SK-N-MC (cell line): Measurements from ENCODE around the gene HMCES.
"Not testable (repeated sequence)": the region's sequence is repeated elsewhere in the genome, so short reads cannot be mapped to it uniquely, and the experiment has no call there.

Source experiments
- DNase-seq: peaks from one replicate; pipeline ENCODE4 v3.0.0-alpha.2; 2011; ENCODE audit warnings: low read depth, low spot score
- H3K27ac ChIP-seq: fragments of 200-600 bp; sonication (generic); 2 replicates; pipeline ENCODE4 v1.5.1; 2016; ENCODE audit warnings: mixed run types
- H3K36me3 ChIP-seq: fragments of 200-600 bp; sonication (generic); 2 replicates; pipeline ENCODE4 v1.6.1; 2017; ENCODE audit warnings: antibody characterized with exemption, low read length, mixed read lengths; ENCODE audit not compliant: insufficient read depth
- H3K4me3 ChIP-seq: fragments of 200-600 bp; sonication (generic); 2 replicates; pipeline ENCODE4 v1.5.1; 2016
- H3K9ac ChIP-seq: fragments of 200-600 bp; sonication (generic); 2 replicates; pipeline ENCODE4 v1.8.0; 2017; ENCODE audit warnings: mixed run types, mixed read lengths; ENCODE audit not compliant: insufficient read length
- H3K9me3 ChIP-seq: fragments of 200-600 bp; sonication (generic); 2 replicates; pipeline ENCODE4 v1.6.1; 2017; ENCODE audit warnings: low read depth, mild to moderate bottlenecking, antibody characterized with exemption, low read length, moderate library complexity, mixed read lengths
- EZH2 ChIP-seq: fragments of 200-600 bp; sonication (generic); IDR thresholded peaks from one replicate; pipeline ENCODE4 v1.6.1; 2017; ENCODE audit warnings: antibody characterized with exemption
- FOXP2 ChIP-seq: optimal IDR thresholded peaks from 2 replicates; pipeline ENCODE3; 2011; ENCODE audit warnings: mild to moderate bottlenecking, moderate library complexity; ENCODE audit not compliant: insufficient read depth; ENCODE audit errors: extremely low read length, control extremely low read depth
- POLR2AphosphoS5 ChIP-seq: IDR thresholded peaks from 2 replicates; pipeline ENCODE4 v1.6.1; 2012; ENCODE audit warnings: mild to moderate bottlenecking, low read depth, low read length, borderline replicate concordance

Gene HMCES

GRCh38 chr3:129238945-129239705 lies 39.5 kb upstream of the HMCES start:
- no peak overlapping the region for H3K9ac ChIP-seq
- H3K4me3 ChIP-seq, result no peak overlapping the region
- H3K36me3 ChIP-seq, result no peaks in the 10 kb centered on the region
- no peak for DNase-seq
- H3K27ac ChIP-seq, result no peak overlapping the region
- no peak for TF ChIP-seq FOXP2
- TF ChIP-seq POLR2AphosphoS5, result no peak
- TF ChIP-seq EZH2, result no peak
- H3K9me3 ChIP-seq, result no peaks in the 10 kb centered on the region

- no peak for DNase-seq
- Histone ChIP-seq H3K36me3 (no peaks in the 10 kb centered on the region), H3K9me3 (no peaks in the 10 kb centered on the region), H3K9ac (no peak overlapping the region), H3K4me3 (no peak overlapping the region), H3K27ac (no peak overlapping the region)
- no peak for TF ChIP-seq POLR2AphosphoS5
- no peak for TF ChIP-seq FOXP2
- TF ChIP-seq EZH2, result no peak
Measured at GRCh38 chr3:129239991-129240390, 38.7 kb upstream of the HMCES start.

- no peak overlapping the region for H3K9ac ChIP-seq
- no peak overlapping the region for H3K27ac ChIP-seq
- DNase-seq, result no peak
- no peaks in the 10 kb centered on the region for H3K9me3 ChIP-seq
- H3K36me3 ChIP-seq, result no peaks in the 10 kb centered on the region
- no peak for TF ChIP-seq EZH2
- TF ChIP-seq FOXP2, result no peak
- TF ChIP-seq POLR2AphosphoS5, result no peak
- H3K4me3 ChIP-seq, result no peak overlapping the region
Measured at GRCh38 chr3:129240436-129240835, 38.2 kb upstream of the HMCES start.

GRCh38 chr3:129245141-129245540 lies 33.5 kb upstream of the HMCES start:
- Histone ChIP-seq H3K27ac (no peak overlapping the region), H3K9ac (no peak overlapping the region), H3K9me3 (no peaks in the 10 kb centered on the region), H3K36me3 (no peaks in the 10 kb centered on the region), H3K4me3 (no peak overlapping the region)
- TF ChIP-seq EZH2, result no peak
- no peak for TF ChIP-seq FOXP2
- TF ChIP-seq POLR2AphosphoS5, result no peak
- DNase-seq, result no peak

GRCh38 chr3:129245641-129246306 lies 32.9 kb upstream of the HMCES start:
- not testable (repeated sequence) for H3K4me3 ChIP-seq, H3K27ac ChIP-seq, H3K9ac ChIP-seq, H3K9me3 ChIP-seq, H3K36me3 ChIP-seq
- DNase-seq, result peak; percentile 58

- no peak for TF ChIP-seq FOXP2
- TF ChIP-seq EZH2, result no peak
- no peak for TF ChIP-seq POLR2AphosphoS5
- DNase-seq, result no peak
- Histone ChIP-seq H3K9ac (no peak overlapping the region), H3K27ac (no peak overlapping the region), H3K9me3 (no peaks in the 10 kb centered on the region), H3K36me3 (no peaks in the 10 kb centered on the region; the same call in 1 of the 2 replicates), H3K4me3 (no peak overlapping the region)
Measured at GRCh38 chr3:129246636-129247035, 32.0 kb upstream of the HMCES start.

- no peak for TF ChIP-seq EZH2
- no peak for TF ChIP-seq POLR2AphosphoS5
- no peak for TF ChIP-seq FOXP2
- Histone ChIP-seq H3K27ac (no peak overlapping the region), H3K4me3 (peak overlapping the region; percentile 93), H3K9ac (peak overlapping the region; percentile 97), H3K9me3 (no peaks in the 10 kb centered on the region), H3K36me3 (peaks cover 18% of the 10 kb centered on the region)
- DNase-seq, result no peak
Measured at GRCh38 chr3:129248286-129248979, 30.2 kb upstream of the HMCES start.

- Histone ChIP-seq H3K9ac (peak within 1 kb of the TSS; percentile 97), H3K9me3 (no peaks in the 10 kb centered on the region), H3K36me3 (peaks cover 25% of the 10 kb centered on the region), H3K4me3 (peak within 1 kb of the TSS; percentile 93), H3K27ac (peak within 1 kb of the TSS; percentile 60; the same call in 1 of the 2 replicates)
- DNase-seq, result no peak
- no peak for TF ChIP-seq FOXP2
- peak; percentile 99 for TF ChIP-seq POLR2AphosphoS5
Measured at GRCh38 chr3:129249284-129250065, 29.2 kb upstream of the HMCES start, which contains the start of gene COPG1. COPG1 (plus strand) TSS chr3:129249606; CDS start chr3:129249710, 104 bp downstream.
